Measurements from ENCODE around the gene NME4.

NME4 gene

GRCh38 chr16:353404-354290 lies 43.4 kb upstream of the NME4 start:
- Histone ChIP-seq H3K4me1 (ENCODE audit: insufficient read depth, insufficient read length) (peaks cover 11% of the 10 kb centered on the region), H3K4me3 (ENCODE audit: insufficient read length, low read depth) (peak overlapping the region; percentile 38), H3K9ac (ENCODE audit: insufficient read length, low read depth) (peak overlapping the region; percentile 83), H3K27me3 (ENCODE audit: insufficient read depth, insufficient read length) (peaks cover 7% of the 10 kb centered on the region), H3K9me3 (ENCODE audit: insufficient read depth, low read length) (no peaks in the 10 kb centered on the region), H3K36me3 (ENCODE audit: insufficient read depth, insufficient read length, low read length) (peaks cover 18% of the 10 kb centered on the region)
- TF ChIP-seq SUZ12 (IDR thresholded peaks at IDR 0.05; ENCODE audit: extremely low read depth, insufficient read depth, insufficient read length) (no peak), ZNF274 (IDR thresholded peaks at IDR 0.05; ENCODE audit: low read depth, low read length) (no peak), YY1 (IDR thresholded peaks at IDR 0.05; ENCODE audit: insufficient read depth, insufficient read length) (no peak)
- DNase-seq (ENCODE audit: low read depth, low spot score) = no peak

GRCh38 chr16:354291-354881 lies 42.6 kb upstream of the NME4 start:
- peaks cover 14% of the 10 kb centered on the region for H3K36me3 ChIP-seq (ENCODE audit: insufficient read depth, insufficient read length, low read length)
- TF ChIP-seq SUZ12 (IDR thresholded peaks at IDR 0.05; ENCODE audit: extremely low read depth, insufficient read depth, insufficient read length) = no peak
- TF ChIP-seq YY1 (IDR thresholded peaks at IDR 0.05; ENCODE audit: insufficient read depth, insufficient read length) = no peak
- TF ChIP-seq ZNF274 (IDR thresholded peaks at IDR 0.05; ENCODE audit: low read depth, low read length) = no peak
- peak overlapping the region; percentile 36 for H3K9ac ChIP-seq (ENCODE audit: insufficient read length, low read depth)
- no peaks in the 10 kb centered on the region for H3K9me3 ChIP-seq (ENCODE audit: insufficient read depth, low read length)
- peaks cover 7% of the 10 kb centered on the region for H3K27me3 ChIP-seq (ENCODE audit: insufficient read depth, insufficient read length)
- no peak for DNase-seq (ENCODE audit: low read depth, low spot score)
- no peak overlapping the region for H3K4me3 ChIP-seq (ENCODE audit: insufficient read length, low read depth)
- peaks cover 11% of the 10 kb centered on the region for H3K4me1 ChIP-seq (ENCODE audit: insufficient read depth, insufficient read length)

GRCh38 chr16:354971-355461 lies 42.0 kb upstream of the NME4 start:
- peaks cover 10% of the 10 kb centered on the region for H3K36me3 ChIP-seq (ENCODE audit: insufficient read depth, insufficient read length, low read length)
- TF ChIP-seq SUZ12 (IDR thresholded peaks at IDR 0.05; ENCODE audit: extremely low read depth, insufficient read depth, insufficient read length) = no peak
- TF ChIP-seq ZNF274 (IDR thresholded peaks at IDR 0.05; ENCODE audit: low read depth, low read length) = no peak
- TF ChIP-seq YY1 (IDR thresholded peaks at IDR 0.05; ENCODE audit: insufficient read depth, insufficient read length) = no peak
- no peak overlapping the region for H3K9ac ChIP-seq (ENCODE audit: insufficient read length, low read depth)
- H3K4me1 ChIP-seq (ENCODE audit: insufficient read depth, insufficient read length) = peaks cover 11% of the 10 kb centered on the region
- peaks cover 7% of the 10 kb centered on the region for H3K27me3 ChIP-seq (ENCODE audit: insufficient read depth, insufficient read length)
- DNase-seq (ENCODE audit: low read depth, low spot score) = no peak
- no peak overlapping the region for H3K4me3 ChIP-seq (ENCODE audit: insufficient read length, low read depth)
- H3K9me3 ChIP-seq (ENCODE audit: insufficient read depth, low read length) = no peaks in the 10 kb centered on the region

GRCh38 chr16:356741-357140 lies 40.3 kb upstream of the NME4 start:
- H3K4me3 ChIP-seq (ENCODE audit: insufficient read length, low read depth) = no peak overlapping the region
- DNase-seq (ENCODE audit: low read depth, low spot score) = no peak
- no peaks in the 10 kb centered on the region for H3K9me3 ChIP-seq (ENCODE audit: insufficient read depth, low read length)
- peaks cover 17% of the 10 kb centered on the region for H3K4me1 ChIP-seq (ENCODE audit: insufficient read depth, insufficient read length)
- peaks cover 7% of the 10 kb centered on the region for H3K27me3 ChIP-seq (ENCODE audit: insufficient read depth, insufficient read length)
- no peaks in the 10 kb centered on the region for H3K36me3 ChIP-seq (ENCODE audit: insufficient read depth, insufficient read length, low read length)
- no peak for TF ChIP-seq SUZ12 (IDR thresholded peaks at IDR 0.05; ENCODE audit: extremely low read depth, insufficient read depth, insufficient read length)
- no peak for TF ChIP-seq YY1 (IDR thresholded peaks at IDR 0.05; ENCODE audit: insufficient read depth, insufficient read length)
- TF ChIP-seq ZNF274 (IDR thresholded peaks at IDR 0.05; ENCODE audit: low read depth, low read length) = no peak
- no peak overlapping the region for H3K9ac ChIP-seq (ENCODE audit: insufficient read length, low read depth)

GRCh38 chr16:359067-359763 lies 37.8 kb upstream of the NME4 start:
- peaks cover 21% of the 10 kb centered on the region for H3K4me1 ChIP-seq (ENCODE audit: insufficient read depth, insufficient read length)
- no peaks in the 10 kb centered on the region for H3K36me3 ChIP-seq (ENCODE audit: insufficient read depth, insufficient read length, low read length)
- H3K9me3 ChIP-seq (ENCODE audit: insufficient read depth, low read length) = no peaks in the 10 kb centered on the region
- no peak overlapping the region for H3K4me3 ChIP-seq (ENCODE audit: insufficient read length, low read depth)
- DNase-seq (ENCODE audit: low read depth, low spot score) = no peak
- no peak for TF ChIP-seq YY1 (IDR thresholded peaks at IDR 0.05; ENCODE audit: insufficient read depth, insufficient read length)
- TF ChIP-seq SUZ12 (IDR thresholded peaks at IDR 0.05; ENCODE audit: extremely low read depth, insufficient read depth, insufficient read length) = no peak
- no peak for TF ChIP-seq ZNF274 (IDR thresholded peaks at IDR 0.05; ENCODE audit: low read depth, low read length)
- H3K9ac ChIP-seq (ENCODE audit: insufficient read length, low read depth) = peak overlapping the region; percentile 0
- H3K27me3 ChIP-seq (ENCODE audit: insufficient read depth, insufficient read length) = peaks cover 3% of the 10 kb centered on the region

- DNase-seq (ENCODE audit: low read depth, low spot score) = no peak
- TF ChIP-seq SUZ12 (IDR thresholded peaks at IDR 0.05; ENCODE audit: extremely low read depth, insufficient read depth, insufficient read length) = no peak
- no peak for TF ChIP-seq ZNF274 (IDR thresholded peaks at IDR 0.05; ENCODE audit: low read depth, low read length)
- TF ChIP-seq YY1 (IDR thresholded peaks at IDR 0.05; ENCODE audit: insufficient read depth, insufficient read length) = no peak
- Histone ChIP-seq H3K9me3 (ENCODE audit: insufficient read depth, low read length) (no peaks in the 10 kb centered on the region), H3K9ac (ENCODE audit: insufficient read length, low read depth) (peak overlapping the region; percentile 0), H3K4me3 (ENCODE audit: insufficient read length, low read depth) (no peak overlapping the region), H3K27me3 (ENCODE audit: insufficient read depth, insufficient read length) (no peaks in the 10 kb centered on the region), H3K36me3 (ENCODE audit: insufficient read depth, insufficient read length, low read length) (no peaks in the 10 kb centered on the region), H3K4me1 (ENCODE audit: insufficient read depth, insufficient read length) (peaks cover 20% of the 10 kb centered on the region)
Measured at GRCh38 chr16:359871-360697, 36.9 kb upstream of the NME4 start.
